Measurements from ENCODE around the gene CCT8.

The CCT8 gene

GRCh38 chr21:29073222-29074006 is at the start of gene CCT8:
TSS of gene CCT8 (minus strand) at chr21:29073648. CDS start at chr21:29073590, 58 bp downstream.
- DNase-seq (ENCODE audit: low spot score): peak; percentile 99

- DNase-seq (ENCODE audit: low spot score): no peak
These were observed 48.3 kb upstream of the CCT8 start for GRCh38 chr21:29121759-29122158.

- DNase-seq (ENCODE audit: low spot score): no peak
These were observed 44.0 kb upstream of the CCT8 start for GRCh38 chr21:29117372-29117955.

- DNase-seq (ENCODE audit: low spot score): no peak
These were observed 42.5 kb upstream of the CCT8 start for GRCh38 chr21:29115899-29116298.

- DNase-seq (ENCODE audit: low spot score): peak; percentile 82
These were observed 41.5 kb upstream of the CCT8 start for GRCh38 chr21:29114765-29115500.

- no peak for DNase-seq (ENCODE audit: low spot score)
These were observed 31.8 kb upstream of the CCT8 start for GRCh38 chr21:29105218-29105617.

- no peak for DNase-seq (ENCODE audit: low spot score)
These were observed 30.8 kb upstream of the CCT8 start for GRCh38 chr21:29104239-29104708.

GRCh38 chr21:29102791-29103257 is 29.4 kb upstream of the CCT8 start:
- no peak for DNase-seq (ENCODE audit: low spot score)

GRCh38 chr21:29098156-29098555 is 24.7 kb upstream of the CCT8 start:
- DNase-seq (ENCODE audit: low spot score): no peak

- no peak for DNase-seq (ENCODE audit: low spot score)
These were observed 23.0 kb upstream of the CCT8 start for GRCh38 chr21:29096218-29097015.

GRCh38 chr21:29092102-29092959 is 18.9 kb upstream of the CCT8 start:
- DNase-seq (ENCODE audit: low spot score): no peak

- DNase-seq (ENCODE audit: low spot score): no peak
These were observed 17.6 kb upstream of the CCT8 start for GRCh38 chr21:29091033-29091432.

- no peak for DNase-seq (ENCODE audit: low spot score)
These were observed 11.8 kb upstream of the CCT8 start for GRCh38 chr21:29085106-29085752.

GRCh38 chr21:29084372-29084771 is 10.9 kb upstream of the CCT8 start:
- no peak for DNase-seq (ENCODE audit: low spot score)

- DNase-seq (ENCODE audit: low spot score): no peak
These were observed 9.9 kb upstream of the CCT8 start for GRCh38 chr21:29083306-29083705.

- DNase-seq (ENCODE audit: low spot score): no peak
These were observed 8.8 kb upstream of the CCT8 start for GRCh38 chr21:29082046-29082815.

- no peak for DNase-seq (ENCODE audit: low spot score)
These were observed 7.0 kb upstream of the CCT8 start for GRCh38 chr21:29080454-29080941.

GRCh38 chr21:29078869-29079767 is 5.7 kb upstream of the CCT8 start:
- DNase-seq (ENCODE audit: low spot score): no peak

Data from LoVo (cell line).